ENCODE results near the gene APOO. TPM values are rescaled to one million over a fixed set of nuclear protein-coding genes. Genes with fewer than 3 reads are reported as not detected.

APOO gene
- polyA plus RNA-seq, 1 donor (not counting 4 experiments of a cell fraction or from before 2014, with no cell fraction given) = 22.7 TPM

- DNase-seq (ENCODE audit: low read depth, low spot score) = no peak
- dilution Hi-C loops (cut with MboI; ENCODE audit: extremely low pct_ligation_motif_present, low sequenced_read_pairs) = no loop called here
- no peak for TF ChIP-seq EZH2 (IDR thresholded peaks at IDR 0.05; ENCODE audit: low read length)
- TF ChIP-seq, protein P1, sequence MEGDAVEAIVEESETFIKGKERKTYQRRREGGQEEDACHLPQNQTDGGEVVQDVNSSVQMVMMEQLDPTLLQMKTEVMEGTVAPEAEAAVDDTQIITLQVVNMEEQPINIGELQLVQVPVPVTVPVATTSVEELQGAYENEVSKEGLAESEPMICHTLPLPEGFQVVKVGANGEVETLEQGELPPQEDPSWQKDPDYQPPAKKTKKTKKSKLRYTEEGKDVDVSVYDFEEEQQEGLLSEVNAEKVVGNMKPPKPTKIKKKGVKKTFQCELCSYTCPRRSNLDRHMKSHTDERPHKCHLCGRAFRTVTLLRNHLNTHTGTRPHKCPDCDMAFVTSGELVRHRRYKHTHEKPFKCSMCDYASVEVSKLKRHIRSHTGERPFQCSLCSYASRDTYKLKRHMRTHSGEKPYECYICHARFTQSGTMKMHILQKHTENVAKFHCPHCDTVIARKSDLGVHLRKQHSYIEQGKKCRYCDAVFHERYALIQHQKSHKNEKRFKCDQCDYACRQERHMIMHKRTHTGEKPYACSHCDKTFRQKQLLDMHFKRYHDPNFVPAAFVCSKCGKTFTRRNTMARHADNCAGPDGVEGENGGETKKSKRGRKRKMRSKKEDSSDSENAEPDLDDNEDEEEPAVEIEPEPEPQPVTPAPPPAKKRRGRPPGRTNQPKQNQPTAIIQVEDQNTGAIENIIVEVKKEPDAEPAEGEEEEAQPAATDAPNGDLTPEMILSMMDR (optimal IDR thresholded peaks at IDR 0.05 in 1 of 3, IDR thresholded peaks at IDR 0.05 in 1 of 3, conservative IDR thresholded peaks at IDR 0.05 in 1 of 3; ENCODE audit: extremely low read depth in 1 of 3, insufficient read depth in 2 of 3, low read length in 3 of 3) = no peak
- no peaks in the 10 kb centered on the region for H3K36me3 ChIP-seq (ENCODE audit: control insufficient read depth in 2 of 2, extremely low read depth in 1 of 2, insufficient read depth in 2 of 2, low read length in 2 of 2)
- H2AFZ ChIP-seq (ENCODE audit: control insufficient read depth, low read length) = no peak overlapping the region
- peak overlapping the region; percentile 75 for H3K9ac ChIP-seq (ENCODE audit: control insufficient read depth, extremely low read depth, insufficient read depth, low read length)
- no peaks in the 10 kb centered on the region for H4K20me1 ChIP-seq (ENCODE audit: control insufficient read depth, extremely low read depth, insufficient read depth, low read length)
- H3K4me2 ChIP-seq (ENCODE audit: control insufficient read depth, extremely low read depth, insufficient read depth, low read depth, low read length) = peak overlapping the region; percentile 83
- H3K27ac ChIP-seq (ENCODE audit: control insufficient read depth, insufficient read depth, low read length) = peak overlapping the region; percentile 97
- H3K4me1 ChIP-seq (ENCODE audit: control insufficient read depth, extremely low read depth, insufficient read depth, low read length) = peaks cover 47% of the 10 kb centered on the region
- H3K9me1 ChIP-seq (ENCODE audit: control insufficient read depth, extremely low read depth, insufficient read depth, low read length) = no peaks in the 10 kb centered on the region
- H3K4me3 ChIP-seq (ENCODE audit: control insufficient read depth in 2 of 3, extremely low read depth in 1 of 3, insufficient read depth in 2 of 3, low read depth in 1 of 3, low read length in 3 of 3) = peak overlapping the region in 2 of 3 experiments; percentile 19 to 26
- FAIRE-seq = no peak
- no peaks in the 10 kb centered on the region for H3K27me3 ChIP-seq (ENCODE audit: control insufficient read depth, extremely low read depth, insufficient read depth, low read length)
- H3K9me3 ChIP-seq (ENCODE audit: control insufficient read depth, low read depth, low read length) = no peaks in the 10 kb centered on the region
- no peaks in the 10 kb centered on the region for H3K79me2 ChIP-seq (ENCODE audit: control insufficient read depth, insufficient read depth, low read length)
Observed at GRCh38 chrX:23900220-23900797, 7.4 kb downstream of the APOO start.

DNA sequence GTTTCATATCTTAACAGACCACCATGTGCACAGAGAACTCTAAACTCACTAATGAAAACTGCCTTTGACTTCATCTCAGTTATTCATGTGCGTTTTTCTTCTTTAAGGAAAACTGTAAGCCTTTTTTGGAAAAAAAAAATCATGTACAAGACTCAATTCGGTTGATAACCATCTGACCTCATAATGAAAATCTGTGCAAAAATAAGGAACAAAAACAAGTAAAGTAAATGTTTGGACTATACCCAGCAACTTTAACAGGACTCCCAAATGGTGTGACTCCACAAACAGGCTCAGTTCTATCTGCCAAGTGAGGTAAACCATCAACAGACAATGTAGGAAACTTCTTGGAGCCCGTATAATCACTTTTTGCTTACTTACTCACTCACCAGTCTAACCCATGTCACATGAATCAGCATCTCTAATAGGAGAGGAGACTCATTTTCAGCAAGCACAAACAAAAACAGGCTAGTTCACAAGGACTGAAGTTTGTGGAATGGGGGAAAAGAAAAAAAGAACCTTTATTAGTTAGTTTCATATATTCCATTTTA lies 9.3 kb downstream of the APOO start:
- H3K4me2 ChIP-seq (ENCODE audit: control insufficient read depth, extremely low read depth, insufficient read depth, low read depth, low read length) = peak overlapping the region; percentile 27
- no peaks in the 10 kb centered on the region for H4K20me1 ChIP-seq (ENCODE audit: control insufficient read depth, extremely low read depth, insufficient read depth, low read length)
- no peaks in the 10 kb centered on the region for H3K27me3 ChIP-seq (ENCODE audit: control insufficient read depth, extremely low read depth, insufficient read depth, low read length)
- H3K9me1 ChIP-seq (ENCODE audit: control insufficient read depth, extremely low read depth, insufficient read depth, low read length) = no peaks in the 10 kb centered on the region
- peak overlapping the region; percentile 10 for H3K9ac ChIP-seq (ENCODE audit: control insufficient read depth, extremely low read depth, insufficient read depth, low read length)
- FAIRE-seq (peak; percentile 88), DNase-seq (ENCODE audit: low read depth, low spot score) (peak; percentile 33)
- TF ChIP-seq, protein P1 (optimal IDR thresholded peaks at IDR 0.05 in 1 of 3, IDR thresholded peaks at IDR 0.05 in 1 of 3, conservative IDR thresholded peaks at IDR 0.05 in 1 of 3; ENCODE audit: extremely low read depth in 1 of 3, insufficient read depth in 2 of 3, low read length in 3 of 3) = no peak
- no peak for TF ChIP-seq EZH2 (IDR thresholded peaks at IDR 0.05; ENCODE audit: low read length)
- H2AFZ ChIP-seq (ENCODE audit: control insufficient read depth, low read length) = no peak overlapping the region
- peaks cover 47% of the 10 kb centered on the region for H3K4me1 ChIP-seq (ENCODE audit: control insufficient read depth, extremely low read depth, insufficient read depth, low read length)
- no peaks in the 10 kb centered on the region for H3K9me3 ChIP-seq (ENCODE audit: control insufficient read depth, low read depth, low read length)
- no peaks in the 10 kb centered on the region for H3K36me3 ChIP-seq (ENCODE audit: control insufficient read depth in 2 of 2, extremely low read depth in 1 of 2, insufficient read depth in 2 of 2, low read length in 2 of 2)
- dilution Hi-C loops (cut with MboI; ENCODE audit: extremely low pct_ligation_motif_present, low sequenced_read_pairs) = no loop called here
- no peak overlapping the region for H3K4me3 ChIP-seq (ENCODE audit: control insufficient read depth in 2 of 3, extremely low read depth in 1 of 3, insufficient read depth in 2 of 3, low read depth in 1 of 3, low read length in 3 of 3)
- peak overlapping the region; percentile 69 for H3K27ac ChIP-seq (ENCODE audit: control insufficient read depth, insufficient read depth, low read length)
- H3K79me2 ChIP-seq (ENCODE audit: control insufficient read depth, insufficient read depth, low read length) = no peaks in the 10 kb centered on the region
